HG03095 (cell line): Measurements from ENCODE around the gene ADM2.

Source experiments
- ATAC-seq: cut with Tn5 transposase; IDR thresholded peaks from one replicate; pipeline ENCODE4 v1.9.1; 2021; ENCODE audit warnings: moderate library complexity; ENCODE audit not compliant: unreplicated experiment

ADM2 gene

DNA sequence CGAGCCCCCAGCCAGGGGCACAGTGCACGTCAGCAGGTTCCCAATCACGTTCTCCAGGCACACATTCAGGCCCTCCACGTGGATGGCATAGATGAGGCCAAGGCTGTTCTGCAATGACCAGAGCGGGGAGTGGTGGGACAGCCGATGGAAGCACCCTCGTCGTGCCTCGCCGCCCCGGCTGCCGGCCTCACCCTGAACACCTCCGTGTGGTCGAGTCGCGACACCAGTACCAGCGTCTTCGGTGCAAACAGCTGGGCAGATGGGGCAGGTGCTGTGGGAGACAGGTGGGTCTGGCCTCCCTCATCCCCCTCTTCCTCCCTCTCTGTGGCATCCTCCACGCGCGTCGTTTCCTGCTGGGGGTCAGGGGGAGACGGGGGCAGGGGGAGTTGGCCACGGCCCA lies 14.0 kb upstream of the ADM2 start:
- ATAC-seq, result no peak

DNA sequence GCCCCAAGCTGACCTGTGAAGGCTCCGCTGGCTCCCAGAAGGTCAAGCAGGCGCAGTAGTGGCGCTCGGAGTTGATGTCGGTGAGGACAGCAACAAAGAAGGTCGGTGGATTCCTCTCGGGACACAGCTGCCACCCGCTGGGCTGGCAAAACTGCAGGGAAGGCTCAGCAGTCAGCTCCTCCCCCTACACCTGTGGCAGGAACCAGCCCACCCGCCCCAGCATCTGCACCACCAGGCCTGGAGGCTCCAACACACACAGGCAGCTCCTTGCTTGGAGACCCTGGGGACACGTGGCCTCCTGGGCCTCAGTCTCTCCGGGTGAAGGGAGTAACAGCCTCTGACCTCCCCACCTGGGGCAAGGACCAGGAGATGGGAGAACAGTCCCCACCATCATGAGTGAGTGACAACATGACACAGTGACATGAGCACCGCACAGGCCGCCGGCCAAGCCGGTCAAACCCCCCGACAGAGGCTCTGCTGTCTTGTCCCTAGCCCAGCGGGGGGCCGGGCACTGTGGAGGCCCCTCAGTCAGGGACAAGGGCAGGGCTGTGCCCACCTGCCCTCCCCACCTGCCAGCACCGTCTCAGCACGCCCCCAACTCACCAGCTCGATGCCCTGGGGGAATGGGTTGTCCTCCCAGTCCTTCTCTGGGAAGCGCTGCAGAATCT lies 13.4 kb upstream of the ADM2 start:
- no peak for ATAC-seq

DNA sequence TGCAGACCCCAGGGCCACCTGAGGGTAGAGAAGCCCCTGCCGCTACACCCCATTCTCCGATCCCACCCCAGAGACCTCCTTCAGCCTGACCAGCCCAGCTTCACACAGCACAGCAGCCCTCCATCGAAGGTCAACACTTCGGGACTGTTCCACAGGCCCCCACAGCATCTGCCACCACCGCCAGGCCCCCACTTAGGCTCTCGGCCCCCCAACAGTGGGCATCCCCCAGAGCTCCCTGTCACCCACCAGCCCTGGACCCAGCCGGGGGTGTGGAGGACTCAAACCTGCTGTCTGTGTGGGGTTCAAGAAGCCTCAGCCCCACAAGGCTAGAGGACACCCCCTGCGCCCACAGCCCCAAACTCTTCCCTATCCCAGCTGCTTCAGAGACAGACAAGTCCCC lies 12.7 kb upstream of the ADM2 start:
- ATAC-seq, result no peak

DNA sequence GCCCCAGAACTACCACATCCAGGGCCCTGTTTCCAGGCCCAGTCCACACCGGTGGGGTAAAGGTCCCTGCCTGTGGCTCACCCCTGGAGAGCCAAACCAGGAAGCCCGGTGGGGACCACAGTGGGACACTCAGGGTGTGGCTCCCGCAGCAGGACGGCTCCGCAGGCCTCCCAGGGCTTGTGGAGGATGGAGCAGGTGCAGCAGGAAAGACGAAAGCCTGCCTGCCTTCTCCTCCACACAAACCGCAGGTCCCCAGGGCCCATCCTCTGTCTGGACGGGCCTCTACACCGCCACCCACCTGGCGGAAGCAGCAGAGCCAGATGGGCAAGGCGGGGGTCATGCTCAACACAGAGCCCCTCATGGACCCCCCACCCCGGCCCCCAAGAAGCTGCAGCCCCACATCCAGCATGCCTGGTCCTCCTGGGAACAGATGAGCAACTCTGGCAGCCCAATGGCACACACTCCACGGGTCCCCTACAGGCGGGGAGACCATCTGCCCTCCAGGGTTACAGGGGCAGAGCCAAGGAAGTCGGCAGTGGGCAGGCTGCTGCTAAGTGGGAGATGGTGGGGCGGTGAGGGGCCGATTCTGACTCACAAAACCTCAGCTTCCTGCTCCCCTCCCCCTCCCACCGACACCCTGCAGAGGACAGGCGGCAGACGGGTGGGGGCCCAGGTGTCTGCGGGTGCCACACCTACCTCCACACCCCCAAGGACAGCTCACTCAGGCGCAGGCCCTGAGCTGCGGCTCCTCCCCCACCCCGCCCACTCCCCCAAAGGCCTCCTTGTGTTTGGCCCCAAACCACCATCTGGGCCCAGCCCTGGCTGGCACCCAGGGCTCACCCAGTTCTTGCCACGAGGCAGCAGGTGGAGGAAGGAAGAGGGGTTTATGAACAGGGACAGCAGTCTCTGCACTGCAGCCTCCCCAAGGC lies 11.7 kb upstream of the ADM2 start:
- ATAC-seq, result peak; percentile 45

DNA sequence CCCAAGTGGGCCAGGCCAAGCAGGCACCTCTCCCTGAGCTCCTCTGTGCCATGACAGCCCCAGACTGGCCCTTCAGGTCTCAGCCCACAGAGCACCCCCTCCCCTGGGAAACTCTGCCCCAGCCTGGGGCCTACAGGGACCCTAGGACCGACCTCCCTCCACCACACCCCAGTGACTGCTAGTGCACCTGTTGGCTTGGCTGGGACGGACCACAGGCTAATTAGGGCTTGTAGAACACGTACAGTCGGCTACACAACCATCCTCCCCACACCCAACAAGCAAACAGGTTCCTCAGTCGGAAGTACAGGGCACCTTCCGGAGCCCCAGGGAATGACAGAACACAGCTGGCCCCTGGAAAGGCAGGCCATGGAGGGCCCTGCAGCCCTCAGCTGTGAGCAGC lies 10.9 kb upstream of the ADM2 start:
- no peak for ATAC-seq

DNA sequence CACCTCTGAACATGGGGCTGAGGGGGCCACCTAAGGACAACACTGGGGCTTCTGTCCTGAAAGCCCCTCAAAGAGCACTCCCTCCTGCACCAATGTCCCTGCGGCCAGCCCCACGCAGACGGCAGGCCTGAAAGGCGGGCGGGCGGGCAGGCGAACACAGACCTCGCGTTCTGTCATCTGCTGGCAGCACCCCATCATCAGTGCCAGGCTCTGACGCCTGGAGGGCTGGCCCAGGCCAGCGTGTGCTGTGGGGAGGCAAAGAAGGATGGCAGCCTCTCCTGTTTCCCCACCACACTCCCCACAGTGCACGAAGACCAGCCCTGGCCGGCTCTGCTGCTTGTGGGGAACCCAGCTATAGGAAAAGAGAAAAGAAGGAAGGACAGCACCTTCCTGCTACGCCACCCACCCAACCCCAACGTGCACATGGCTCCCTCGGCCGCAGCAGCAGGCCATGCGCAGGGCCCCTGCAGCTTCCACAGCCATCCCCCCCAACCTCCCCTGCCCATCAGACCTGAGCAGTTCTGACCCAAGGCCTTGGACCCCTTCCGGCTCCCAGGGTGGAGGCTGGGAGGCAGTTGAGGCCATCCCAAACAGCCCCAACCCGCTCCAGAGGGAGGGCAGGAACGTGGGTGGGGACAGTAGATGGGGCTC lies 10.0 kb upstream of the ADM2 start:
- no peak for ATAC-seq

DNA sequence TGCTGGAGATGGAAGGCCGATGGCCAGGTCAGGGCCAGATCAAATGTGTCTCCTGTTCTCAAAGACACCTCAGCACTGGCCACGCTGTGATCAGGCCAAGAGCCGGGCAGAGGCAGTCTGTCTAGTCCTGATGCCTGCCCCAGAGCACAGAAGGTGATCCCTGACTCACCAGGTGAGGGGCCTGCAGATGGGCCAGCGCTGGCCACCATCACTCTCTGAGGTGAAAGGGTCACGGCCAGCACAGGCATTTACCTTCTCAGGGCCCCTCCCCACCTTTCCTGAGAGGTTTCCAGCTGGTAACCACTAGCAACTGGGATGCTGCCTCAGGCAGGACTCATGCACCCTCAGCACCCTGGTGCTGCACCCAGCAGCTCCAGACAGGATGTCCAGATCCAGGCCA lies 9.4 kb upstream of the ADM2 start:
- ATAC-seq, result no peak

DNA sequence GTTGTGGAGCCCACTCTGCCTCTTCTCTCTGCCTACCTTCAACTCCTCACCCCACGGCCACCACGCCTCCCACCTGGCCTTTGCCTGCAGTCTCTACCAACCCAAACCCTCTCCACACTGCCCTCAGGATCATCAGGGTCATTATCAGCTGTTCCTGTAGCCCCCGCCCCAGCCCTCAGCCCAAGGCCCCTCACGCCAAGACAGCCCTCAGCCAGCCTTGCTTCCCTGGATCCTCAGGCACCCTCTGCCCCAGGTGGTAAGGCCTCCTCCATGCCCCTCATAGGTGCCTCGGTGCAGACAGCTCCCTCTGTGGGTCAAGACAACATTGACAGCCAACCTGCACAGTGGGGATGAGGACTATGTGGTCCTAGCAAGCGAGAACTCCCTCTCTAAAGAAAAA lies 8.3 kb upstream of the ADM2 start:
- ATAC-seq, result no peak

DNA sequence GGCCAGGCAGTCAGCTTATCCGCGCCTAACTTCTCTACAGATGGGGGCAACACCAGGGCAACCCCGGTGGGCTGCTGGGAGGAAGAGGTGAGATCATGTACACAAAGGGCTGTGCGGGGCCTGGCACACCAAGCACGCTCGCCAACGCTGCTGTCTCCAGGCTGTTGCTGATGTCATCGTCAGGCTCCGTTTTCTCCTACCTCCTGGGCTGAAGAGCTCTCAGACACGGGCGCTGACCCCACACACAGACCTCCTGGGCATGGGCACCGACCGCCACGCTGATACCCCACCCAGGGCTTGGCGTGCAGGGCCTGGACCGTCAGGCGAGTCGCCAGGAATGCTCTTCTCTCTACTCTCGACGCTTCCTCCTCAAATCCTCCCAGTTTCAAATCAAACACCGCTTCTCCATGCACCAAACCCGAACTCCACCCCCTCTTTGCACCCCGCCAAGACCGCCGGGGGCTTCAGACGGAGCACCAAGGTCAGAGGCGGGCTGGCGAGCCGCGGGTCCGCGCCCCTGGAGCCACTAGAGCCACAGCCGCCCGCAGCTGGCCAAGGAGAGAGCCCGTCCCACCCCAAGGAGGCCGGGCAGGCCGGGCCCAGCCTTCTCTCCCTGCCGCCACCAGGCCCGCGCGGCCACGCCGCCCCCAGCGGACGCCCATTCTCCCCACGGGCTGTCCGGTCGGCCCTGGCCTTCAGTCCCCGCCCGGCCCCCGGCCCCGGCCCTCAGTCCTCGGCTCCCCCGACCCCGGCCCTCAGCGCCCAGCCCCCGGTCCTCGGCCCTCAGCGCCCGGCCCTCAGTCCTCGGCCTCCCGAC lies 7.3 kb upstream of the ADM2 start:
- ATAC-seq, result no peak

DNA sequence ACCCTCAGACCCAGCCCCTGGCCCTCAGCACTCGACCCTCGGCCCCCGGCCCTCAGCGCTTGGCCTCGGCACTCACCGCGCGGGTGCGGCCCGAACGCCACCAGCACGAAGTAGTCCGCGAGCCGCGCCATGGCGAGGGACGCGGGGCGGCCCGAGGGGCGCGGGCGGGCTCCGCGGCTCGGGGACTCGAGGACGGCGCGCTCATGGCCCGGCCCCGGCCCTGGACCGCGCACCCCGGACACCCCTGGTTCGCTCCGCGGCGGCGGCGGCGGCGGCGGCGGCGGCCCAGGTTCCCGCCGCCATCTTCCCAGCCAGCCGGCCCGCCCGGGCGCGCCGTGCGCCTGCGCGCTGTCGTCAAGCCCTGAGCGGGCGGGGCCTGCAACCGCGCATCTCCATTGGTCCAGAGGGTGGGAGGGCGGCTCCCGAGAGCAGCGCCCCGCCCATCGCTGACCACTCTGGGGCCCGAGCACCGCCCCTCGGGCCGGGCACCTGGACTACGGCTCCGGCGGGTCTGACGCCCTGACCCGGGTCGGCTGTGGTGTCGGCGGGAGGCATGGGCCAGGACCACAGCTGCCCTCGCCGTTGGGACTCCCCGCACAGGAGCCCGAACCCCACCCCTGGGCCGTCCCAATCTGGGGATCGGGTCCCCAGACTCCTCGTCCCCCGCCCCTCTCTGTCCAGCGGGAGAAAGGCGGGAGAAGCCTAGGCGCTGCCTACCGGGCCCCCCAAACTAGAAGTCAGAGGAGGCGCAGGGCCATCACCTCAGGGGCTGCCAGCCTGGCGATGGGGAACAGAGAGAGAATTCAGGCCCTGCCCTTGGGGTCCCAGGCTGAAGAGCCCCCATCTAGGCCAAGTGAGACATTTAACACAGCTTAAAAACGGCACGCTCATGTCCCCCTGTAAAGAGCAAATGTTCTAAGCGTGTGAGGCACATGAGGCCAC lies 6.4 kb upstream of the ADM2 start, which contains the start of gene SBF1:
Gene SBF1, minus strand, starts transcription at position 326 of the 942 bp plus-strand sequence. Its CDS starts 195 bp downstream, at position 131.
- ATAC-seq, result peak; percentile 71

DNA sequence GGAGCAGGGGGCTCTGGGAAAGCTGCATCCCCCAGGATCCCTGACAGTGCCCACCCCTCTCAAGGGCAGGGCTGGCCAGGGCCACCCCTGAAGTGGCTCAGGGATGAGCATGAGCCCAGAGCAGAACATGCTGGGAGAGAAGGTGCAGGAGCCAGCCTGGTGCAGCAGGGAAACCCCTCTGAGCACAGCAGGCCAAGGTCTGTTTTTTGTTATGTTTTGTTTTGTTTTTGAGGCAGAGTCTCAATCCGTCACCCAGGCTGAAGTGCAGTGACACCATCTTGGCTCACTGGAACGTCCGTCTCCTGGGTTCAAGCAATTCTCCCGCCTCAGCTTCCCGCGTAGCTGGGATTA lies 5.7 kb upstream of the ADM2 start:
- ATAC-seq, result no peak

DNA sequence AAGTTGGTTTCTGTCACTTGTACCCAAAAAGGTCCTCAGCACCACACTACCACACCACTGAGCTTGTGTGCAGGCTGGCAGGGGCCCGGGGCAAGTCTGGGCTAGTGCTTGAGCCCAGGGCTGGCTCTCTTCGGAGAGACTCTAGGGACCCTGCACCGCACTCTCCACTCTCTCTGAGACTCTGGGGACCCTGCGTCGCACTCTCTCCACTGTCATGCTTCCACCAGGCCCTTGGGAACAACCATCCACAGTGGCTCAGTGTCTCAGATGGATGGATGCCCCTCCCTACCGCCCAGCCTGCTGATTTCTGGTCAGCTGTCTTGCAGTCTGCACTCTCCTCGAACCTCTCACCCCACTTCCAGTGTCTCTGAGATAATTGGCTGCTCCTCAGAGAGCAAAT lies 4.5 kb upstream of the ADM2 start:
- no peak for ATAC-seq

DNA sequence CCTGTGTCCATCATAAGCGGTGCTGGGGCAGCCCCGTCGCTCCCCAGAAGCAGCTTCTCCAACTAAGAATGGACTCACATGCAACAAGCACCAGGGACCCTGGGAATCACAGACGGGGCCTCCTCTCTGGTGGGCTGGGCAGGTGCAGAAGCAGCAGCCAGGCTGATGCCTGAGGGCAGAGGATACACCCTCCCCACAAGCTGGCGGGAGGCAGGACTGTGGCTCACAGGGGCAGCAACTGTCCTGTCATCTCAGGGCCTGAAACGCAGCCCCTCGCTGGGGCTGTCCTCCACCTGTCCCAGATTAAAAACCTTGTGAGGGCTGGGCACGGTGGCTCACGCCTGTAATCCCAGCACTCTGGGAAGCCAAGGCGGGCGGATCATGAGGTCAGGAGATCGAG lies 3.4 kb upstream of the ADM2 start:
- no peak for ATAC-seq

DNA sequence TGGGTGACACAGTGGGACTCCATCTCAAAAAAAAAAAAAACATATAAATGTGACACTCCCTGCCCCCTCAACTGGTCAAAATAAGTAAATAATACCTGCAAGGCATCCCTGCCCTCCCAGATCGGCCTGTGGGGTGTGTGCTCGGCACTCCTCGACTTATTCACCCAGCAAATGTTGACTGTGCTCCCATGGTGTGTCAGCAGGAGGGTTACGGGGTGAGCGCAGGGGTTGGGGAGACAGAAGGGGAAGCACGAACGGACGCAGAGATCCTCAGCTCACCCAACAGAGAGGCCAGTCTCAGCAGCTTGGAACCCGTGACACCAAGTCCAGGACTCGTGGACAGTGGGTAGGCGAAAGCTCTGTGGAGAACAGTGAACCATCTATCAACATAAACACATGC lies 1.6 kb upstream of the ADM2 start:
- ATAC-seq, result no peak

DNA sequence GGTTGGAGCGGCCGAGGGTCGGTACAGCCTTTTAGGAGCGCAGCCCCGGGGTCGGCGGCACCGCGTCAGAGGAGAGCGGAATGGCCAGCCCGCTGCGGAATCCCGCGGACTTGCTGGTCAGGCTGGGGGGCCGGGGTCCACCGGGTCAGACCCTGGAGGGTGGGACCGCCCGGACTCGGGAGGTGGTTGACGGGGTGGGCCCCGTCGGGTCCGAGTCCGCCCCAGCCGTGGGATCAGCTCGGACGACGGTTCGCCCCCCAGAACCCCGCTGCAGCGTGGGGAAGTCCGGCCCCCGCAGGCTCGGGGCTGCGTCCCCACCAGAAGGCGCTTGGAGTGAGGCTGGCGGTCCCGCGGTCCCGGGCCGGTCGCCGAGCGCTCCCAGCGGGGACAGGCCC lies 301 bp upstream of the ADM2 start:
- no peak for ATAC-seq

DNA sequence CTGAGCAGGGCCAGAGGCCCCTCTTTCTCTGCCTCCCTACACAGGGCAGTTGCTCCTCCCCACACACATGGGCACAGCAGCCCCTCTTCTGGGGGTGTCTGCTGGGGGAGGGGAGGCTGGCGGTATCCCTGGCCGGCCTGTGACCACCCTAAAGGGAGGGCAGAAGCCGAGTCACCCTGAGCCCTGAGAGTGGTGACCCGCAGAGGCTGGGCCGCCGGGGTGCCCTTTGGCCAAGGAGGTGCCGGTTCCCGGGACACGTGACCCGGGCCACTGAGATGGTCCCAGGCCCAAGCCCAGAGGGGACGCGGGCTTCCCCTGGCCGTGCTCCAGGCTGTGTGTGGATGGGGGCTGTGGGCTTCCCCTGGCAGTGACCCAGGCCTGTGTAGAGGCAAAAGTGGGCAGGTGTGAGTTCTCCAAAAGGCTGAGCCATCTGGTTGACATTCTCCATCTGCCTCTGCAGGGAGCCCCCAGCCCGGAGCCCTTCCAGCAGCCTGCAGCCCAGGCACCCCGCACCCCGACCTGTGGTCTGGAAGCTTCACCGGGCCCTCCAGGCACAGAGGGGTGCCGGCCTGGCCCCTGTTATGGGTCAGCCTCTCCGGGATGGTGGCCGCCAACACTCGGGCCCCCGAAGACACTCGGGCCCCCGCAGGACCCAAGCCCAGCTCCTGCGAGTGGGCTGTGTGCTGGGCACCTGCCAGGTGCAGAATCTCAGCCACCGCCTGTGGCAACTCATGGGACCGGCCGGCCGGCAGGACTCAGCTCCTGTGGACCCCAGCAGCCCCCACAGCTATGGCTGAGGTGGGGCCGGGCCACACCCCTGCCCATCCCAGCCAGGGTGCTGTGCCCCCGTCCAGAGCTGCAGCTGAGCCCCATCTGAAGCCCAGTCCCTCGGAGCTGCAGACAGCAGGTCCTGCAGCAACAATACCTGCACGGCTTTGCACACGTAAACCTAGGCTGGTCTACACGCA lies 1.0 kb downstream of the ADM2 start:
- ATAC-seq, result no peak

DNA sequence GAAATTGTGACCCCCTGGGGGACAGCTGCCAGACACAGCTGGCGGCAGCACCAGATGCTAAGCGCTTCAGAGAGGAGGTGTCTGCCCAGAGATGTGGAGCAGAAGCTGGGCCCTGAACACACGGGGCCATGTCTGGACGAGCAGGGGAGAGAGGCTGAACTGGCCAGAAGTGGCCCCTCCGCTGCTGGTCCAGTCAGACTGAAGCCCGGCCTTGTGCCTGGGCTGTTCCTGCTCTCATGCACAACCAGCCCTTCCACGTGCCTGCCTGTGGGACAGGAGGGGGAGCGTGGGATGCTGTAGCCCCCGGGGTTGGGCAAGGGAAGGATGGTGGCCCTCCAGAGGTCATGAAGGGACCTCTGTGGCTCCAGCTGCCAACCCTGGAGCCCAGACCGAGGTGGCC lies 1.8 kb downstream of the ADM2 start:
- ATAC-seq, result no peak

DNA sequence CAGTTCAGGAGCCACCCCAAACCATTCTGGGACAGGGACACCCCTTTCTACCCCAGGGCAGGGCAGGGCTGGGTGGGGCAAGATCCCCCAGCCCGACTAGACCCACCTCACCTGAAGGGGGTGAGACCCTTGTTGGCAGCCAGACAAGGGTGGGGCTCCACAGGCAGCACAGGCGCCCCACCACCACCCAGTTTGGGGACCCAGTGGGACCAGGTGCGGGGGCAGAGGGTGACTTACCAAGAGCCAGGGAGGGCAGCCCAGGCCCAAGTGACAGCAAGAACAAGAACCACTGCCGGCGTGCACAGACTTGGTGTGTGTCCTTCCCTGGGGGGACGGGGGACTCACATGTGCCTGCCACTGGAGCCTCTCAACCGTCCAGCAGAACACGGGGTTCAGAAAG lies 2.2 kb downstream of the ADM2 start:
- ATAC-seq, result no peak
